WTC11 (cell line): ENCODE results near the gene CYP4A22.

Experiments used
- MAX ChIP-seq: sonication (generic); formaldehyde crosslinking; IDR thresholded peaks from 2 replicates; pipeline ENCODE4 v1.8.0; 2022; ENCODE audit warnings: mild to moderate bottlenecking, missing genetic modification reagents
- TCF7 ChIP-seq: sonication (generic); formaldehyde crosslinking; IDR thresholded peaks from 2 replicates; pipeline ENCODE4 v1.8.0; 2022; ENCODE audit warnings: mild to moderate bottlenecking, low read depth, missing genetic modification reagents, moderate library complexity

- no peak for TF ChIP-seq MAX (CRISPR knock-in tag)
- no peak for TF ChIP-seq TCF7 (CRISPR knock-in tag)
These were observed 51.8 kb downstream of the CYP4A22 start for GRCh38 chr1:47188791-47189785.
